ENCODE data around the gene PBX1.

Gene PBX1

GRCh38 chr1:164561472-164561871 lies 2.5 kb downstream of the PBX1 start:
- peak overlapping the region; percentile 71 for H3K4me3 ChIP-seq (ENCODE audit: low read length)
- H3K4me2 ChIP-seq (ENCODE audit: low read depth, low read length) = peak overlapping the region; percentile 45
- H3K4me1 ChIP-seq (ENCODE audit: low read length) = peaks cover 10% of the 10 kb centered on the region
- H3K79me2 ChIP-seq (ENCODE audit: low read length) = peaks cover 27% of the 10 kb centered on the region
- H4K20me1 ChIP-seq (ENCODE audit: insufficient read depth, low read length) = no peaks in the 10 kb centered on the region
- TF ChIP-seq EZH2phosphoT487 (IDR thresholded peaks at IDR 0.05; ENCODE audit: low read length) (no peak), CTCF (IDR thresholded peaks at IDR 0.05; ENCODE audit: low read length) (no peak), EZH2 (optimal IDR thresholded peaks at IDR 0.05; ENCODE audit: low read depth, low read length) (no peak)
- peak overlapping the region; percentile 55; the same call in 1 of the 2 replicates for H3K9ac ChIP-seq (ENCODE audit: low read length)
- no peak for DNase-seq
- no peaks in the 10 kb centered on the region for H3K36me3 ChIP-seq (replicated peaks; ENCODE audit: insufficient read depth, low read length)
- no peaks in the 10 kb centered on the region for H3K9me2 ChIP-seq (replicated peaks; ENCODE audit: insufficient read depth, low read length)
- H3F3A ChIP-seq (ENCODE audit: insufficient read depth, low read length) = no peaks in the 10 kb centered on the region
- 0 out of 2 replicates have a peak overlapping the region, but pooled peaks have one; percentile 63 for H2AFZ ChIP-seq (ENCODE audit: low read length)
- no peaks in the 10 kb centered on the region for H3K9me3 ChIP-seq (replicated peaks; ENCODE audit: insufficient read depth, low read length)
- no peaks in the 10 kb centered on the region for H3K27me3 ChIP-seq (replicated peaks; ENCODE audit: insufficient read depth, low read length)
- no peak overlapping the region for H3K27ac ChIP-seq (ENCODE audit: low read length)

- H3K4me1 ChIP-seq (ENCODE audit: low read length) = peaks cover 10% of the 10 kb centered on the region
- no peak overlapping the region for H3K9ac ChIP-seq (ENCODE audit: low read length)
- peak overlapping the region; percentile 45; the same call in 1 of the 2 replicates for H3K4me2 ChIP-seq (ENCODE audit: low read depth, low read length)
- DNase-seq = no peak
- H4K20me1 ChIP-seq (ENCODE audit: insufficient read depth, low read length) = no peaks in the 10 kb centered on the region
- H3K79me2 ChIP-seq (ENCODE audit: low read length) = peaks cover 27% of the 10 kb centered on the region
- H3K9me2 ChIP-seq (replicated peaks; ENCODE audit: insufficient read depth, low read length) = no peaks in the 10 kb centered on the region
- H3K9me3 ChIP-seq (replicated peaks; ENCODE audit: insufficient read depth, low read length) = no peaks in the 10 kb centered on the region
- H3K4me3 ChIP-seq (ENCODE audit: low read length) = no peak overlapping the region
- H2AFZ ChIP-seq (ENCODE audit: low read length) = no peak overlapping the region
- H3K27ac ChIP-seq (ENCODE audit: low read length) = no peak overlapping the region
- H3K36me3 ChIP-seq (replicated peaks; ENCODE audit: insufficient read depth, low read length) = no peaks in the 10 kb centered on the region
- no peaks in the 10 kb centered on the region for H3K27me3 ChIP-seq (replicated peaks; ENCODE audit: insufficient read depth, low read length)
- TF ChIP-seq CTCF (IDR thresholded peaks at IDR 0.05; ENCODE audit: low read length) (no peak), EZH2phosphoT487 (IDR thresholded peaks at IDR 0.05; ENCODE audit: low read length) (no peak), EZH2 (optimal IDR thresholded peaks at IDR 0.05; ENCODE audit: low read depth, low read length) (no peak)
- H3F3A ChIP-seq (ENCODE audit: insufficient read depth, low read length) = no peaks in the 10 kb centered on the region
Measured at GRCh38 chr1:164562061-164562460, 3.1 kb downstream of the PBX1 start.

- H3K4me1 ChIP-seq (ENCODE audit: low read length) = peaks cover 10% of the 10 kb centered on the region
- no peak overlapping the region for H3K4me2 ChIP-seq (ENCODE audit: low read depth, low read length)
- H3K4me3 ChIP-seq (ENCODE audit: low read length) = no peak overlapping the region
- peaks cover 27% of the 10 kb centered on the region for H3K79me2 ChIP-seq (ENCODE audit: low read length)
- H3K27me3 ChIP-seq (replicated peaks; ENCODE audit: insufficient read depth, low read length) = no peaks in the 10 kb centered on the region
- H2AFZ ChIP-seq (ENCODE audit: low read length) = no peak overlapping the region
- H3K9me3 ChIP-seq (replicated peaks; ENCODE audit: insufficient read depth, low read length) = no peaks in the 10 kb centered on the region
- no peak overlapping the region for H3K27ac ChIP-seq (ENCODE audit: low read length)
- DNase-seq = no peak
- H3K36me3 ChIP-seq (replicated peaks; ENCODE audit: insufficient read depth, low read length) = no peaks in the 10 kb centered on the region
- H4K20me1 ChIP-seq (ENCODE audit: insufficient read depth, low read length) = no peaks in the 10 kb centered on the region
- no peaks in the 10 kb centered on the region for H3F3A ChIP-seq (ENCODE audit: insufficient read depth, low read length)
- H3K9me2 ChIP-seq (replicated peaks; ENCODE audit: insufficient read depth, low read length) = no peaks in the 10 kb centered on the region
- TF ChIP-seq EZH2phosphoT487 (IDR thresholded peaks at IDR 0.05; ENCODE audit: low read length) (no peak), CTCF (IDR thresholded peaks at IDR 0.05; ENCODE audit: low read length) (no peak), EZH2 (optimal IDR thresholded peaks at IDR 0.05; ENCODE audit: low read depth, low read length) (no peak)
- no peak overlapping the region for H3K9ac ChIP-seq (ENCODE audit: low read length)
Measured at GRCh38 chr1:164562511-164562910, 3.5 kb downstream of the PBX1 start.
